NCI-H1048 (cell line): ENCODE results near the gene HAUS5.

Source experiments
- DNase-seq: peaks from one replicate; lab custom pipeline; 2025; lab: John Stamatoyannopoulos, UW

Gene HAUS5

GRCh38 chr19:35671818-35672217, 59.3 kb downstream of the HAUS5 start:
- no peak for DNase-seq

- no peak for DNase-seq
These were observed 60.7 kb downstream of the HAUS5 start for GRCh38 chr19:35673121-35673804.
